GM21526 (cell line): ENCODE results near the gene RUNDC3A.
"Not testable (repeated sequence)": the region's sequence is repeated elsewhere in the genome, so short reads cannot be mapped to it uniquely, and the experiment has no call there.

Source experiments
- ATAC-seq: cut with Tn5 transposase; IDR thresholded peaks from one replicate; pipeline ENCODE4 v1.9.1; 2021; ENCODE audit warnings: moderate library complexity; ENCODE audit not compliant: unreplicated experiment, low FRiP score

RUNDC3A gene

DNA sequence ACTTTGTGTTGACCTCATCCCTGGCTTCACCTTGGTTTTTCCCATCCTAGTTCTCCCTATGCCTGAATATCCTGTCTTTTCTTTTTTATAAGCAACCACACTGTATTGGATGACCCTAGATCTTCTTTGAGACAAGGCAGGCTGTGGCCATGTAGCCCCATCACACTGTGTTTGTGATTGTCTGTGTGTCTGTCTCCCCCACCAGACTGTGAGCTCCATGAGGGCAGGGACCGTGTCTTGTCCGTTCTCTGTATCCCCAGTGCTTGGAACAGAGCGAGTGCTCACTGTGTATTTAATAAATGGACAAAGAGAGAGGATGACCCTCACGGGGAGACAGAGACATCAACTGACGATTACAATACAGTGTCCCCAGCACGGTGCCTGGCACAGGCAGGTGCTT is 9.1 kb downstream of the RUNDC3A start:
- ATAC-seq = no peak

DNA sequence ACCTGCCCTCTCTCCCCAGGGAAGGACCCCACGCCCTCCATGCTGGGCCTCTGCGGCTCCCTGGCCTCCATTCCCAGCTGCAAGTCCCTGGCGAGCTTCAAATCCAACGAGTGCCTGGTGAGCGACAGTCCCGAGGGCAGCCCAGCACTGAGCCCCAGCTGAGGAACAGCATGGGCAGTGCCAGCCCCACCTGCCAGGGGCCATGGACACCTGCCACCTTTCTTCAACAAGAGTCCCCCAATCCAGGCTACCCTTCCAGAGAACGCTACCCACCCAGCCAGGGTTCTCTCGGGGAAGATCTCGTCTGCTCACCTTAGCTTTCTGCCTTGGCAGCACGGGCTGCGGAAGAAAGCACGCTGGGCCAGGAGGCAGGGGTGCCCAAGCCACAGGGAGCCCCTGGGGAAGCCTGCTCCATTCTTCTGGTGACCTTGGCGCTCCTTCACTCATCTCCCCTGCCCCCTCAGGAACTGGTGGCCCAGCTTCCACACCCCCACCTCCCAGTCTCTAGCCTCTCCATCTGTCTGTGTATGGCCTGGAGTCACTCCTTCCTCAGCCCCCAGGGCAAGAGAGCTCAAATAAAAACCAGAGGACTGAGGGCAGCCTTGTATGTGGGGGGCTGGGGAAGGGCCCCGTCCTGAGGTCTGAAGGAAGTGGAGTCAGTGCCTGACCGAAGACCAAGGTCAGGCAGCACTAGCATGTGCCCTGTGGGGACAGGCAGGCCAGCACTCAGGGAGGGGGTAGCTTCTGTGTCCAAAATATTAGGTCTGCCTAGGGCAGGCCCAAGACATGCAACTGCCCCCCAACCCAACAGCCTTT is 9.9 kb downstream of the RUNDC3A start:
- ATAC-seq = no peak

DNA sequence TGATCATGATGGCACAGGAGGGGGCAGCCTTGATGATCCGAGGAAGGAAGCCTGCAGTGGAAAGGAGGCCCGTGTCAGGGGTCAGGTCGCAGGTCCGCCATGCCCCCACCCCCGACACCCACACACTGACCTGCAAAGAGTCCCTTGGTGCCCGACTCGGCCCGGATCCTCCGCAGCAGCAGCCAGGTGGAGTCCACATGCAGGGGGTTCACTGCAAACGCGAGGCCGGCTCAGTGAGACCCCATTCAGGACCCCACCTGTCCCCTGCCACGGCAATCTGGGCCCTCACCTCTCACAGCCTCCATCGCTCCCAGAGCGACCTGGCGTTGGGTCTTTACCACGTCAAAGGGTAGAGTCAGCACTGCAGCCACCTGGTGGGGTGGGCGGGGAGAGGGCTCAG is 11.7 kb downstream of the RUNDC3A start:
- ATAC-seq = no peak

GRCh38 chr17:44321246-44322120 is 13.1 kb downstream of the RUNDC3A start:
- ATAC-seq = no peak

DNA sequence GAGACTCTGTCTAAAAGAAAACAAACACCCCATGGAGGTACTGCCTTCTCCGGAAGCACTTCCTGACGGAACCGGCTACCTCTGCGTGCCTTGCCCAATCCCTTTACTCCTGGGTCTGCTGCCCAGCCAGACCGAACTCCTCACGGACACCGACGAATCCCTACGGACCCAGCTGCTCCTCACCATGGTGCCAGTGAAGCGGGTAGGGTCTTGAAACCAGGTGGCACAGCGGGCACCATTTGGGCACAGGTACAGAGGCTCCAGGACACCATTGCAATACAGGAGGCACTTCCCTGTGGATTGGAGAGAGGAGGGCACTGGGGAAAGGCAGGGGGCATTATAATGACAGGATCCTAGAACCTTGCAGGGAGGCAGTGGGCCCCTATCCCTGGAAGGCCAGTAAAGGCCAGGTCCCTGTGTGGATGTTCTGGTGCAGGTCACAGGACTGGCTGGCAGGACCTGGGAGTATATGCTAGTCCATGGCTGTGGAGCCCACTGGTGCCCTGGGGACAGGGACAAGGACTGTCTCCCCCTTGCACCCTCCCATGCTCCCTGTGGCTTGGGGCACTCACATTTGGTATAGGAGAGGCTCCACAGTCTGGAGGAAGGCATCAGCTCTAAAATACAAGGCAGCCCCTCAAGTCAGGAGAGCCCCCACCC is 14.0 kb downstream of the RUNDC3A start:
- ATAC-seq = no peak

DNA sequence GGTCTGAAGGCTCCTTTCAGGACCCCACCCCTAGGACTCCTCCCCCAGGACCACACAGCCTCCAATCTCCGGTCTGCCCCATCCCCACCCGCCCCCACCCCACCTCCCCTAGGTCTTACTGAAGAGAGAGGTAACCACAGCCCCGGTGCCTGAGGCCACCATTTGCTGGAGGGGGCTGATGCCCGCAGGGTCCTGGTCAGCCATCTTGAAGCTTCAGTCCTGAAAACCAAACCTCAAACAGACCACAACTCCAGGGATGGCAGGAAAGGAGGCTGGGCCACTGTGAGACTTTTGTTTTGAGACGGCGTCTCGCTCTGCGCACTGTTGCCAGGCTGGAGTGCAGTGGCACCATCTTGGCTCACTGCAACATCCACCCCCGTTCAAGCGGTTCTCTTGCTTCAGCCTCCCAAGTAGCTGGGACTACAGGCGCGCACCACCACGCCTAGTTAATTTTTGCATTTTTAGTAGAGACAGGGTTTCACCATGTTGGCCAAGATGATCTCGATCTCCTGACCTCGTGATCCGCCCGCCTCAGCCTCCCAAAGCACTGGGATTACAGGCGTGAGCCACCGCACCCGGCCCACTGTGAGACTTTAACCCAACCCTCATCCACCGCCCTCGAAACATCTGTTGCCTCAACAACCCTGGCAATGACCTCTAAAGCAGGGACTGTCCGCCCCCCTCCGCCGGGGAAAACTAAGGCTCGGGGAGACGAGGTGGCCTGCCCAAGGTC is 15.1 kb downstream of the RUNDC3A start:
- no peak for ATAC-seq

- ATAC-seq = peak; percentile 7
Observed at GRCh38 chr17:44324092-44324570, 15.7 kb downstream of the RUNDC3A start.

GRCh38 chr17:44324571-44325275 is 16.3 kb downstream of the RUNDC3A start, which contains the start of gene SLC25A39:
Gene SLC25A39, minus strand, starts transcription at chr17:44324823. Its CDS starts 1,261 bp downstream, at chr17:44323562.
- peak; percentile 47 for ATAC-seq

GRCh38 chr17:44326861-44327444 is 18.6 kb downstream of the RUNDC3A start:
- ATAC-seq = peak; percentile 49

DNA sequence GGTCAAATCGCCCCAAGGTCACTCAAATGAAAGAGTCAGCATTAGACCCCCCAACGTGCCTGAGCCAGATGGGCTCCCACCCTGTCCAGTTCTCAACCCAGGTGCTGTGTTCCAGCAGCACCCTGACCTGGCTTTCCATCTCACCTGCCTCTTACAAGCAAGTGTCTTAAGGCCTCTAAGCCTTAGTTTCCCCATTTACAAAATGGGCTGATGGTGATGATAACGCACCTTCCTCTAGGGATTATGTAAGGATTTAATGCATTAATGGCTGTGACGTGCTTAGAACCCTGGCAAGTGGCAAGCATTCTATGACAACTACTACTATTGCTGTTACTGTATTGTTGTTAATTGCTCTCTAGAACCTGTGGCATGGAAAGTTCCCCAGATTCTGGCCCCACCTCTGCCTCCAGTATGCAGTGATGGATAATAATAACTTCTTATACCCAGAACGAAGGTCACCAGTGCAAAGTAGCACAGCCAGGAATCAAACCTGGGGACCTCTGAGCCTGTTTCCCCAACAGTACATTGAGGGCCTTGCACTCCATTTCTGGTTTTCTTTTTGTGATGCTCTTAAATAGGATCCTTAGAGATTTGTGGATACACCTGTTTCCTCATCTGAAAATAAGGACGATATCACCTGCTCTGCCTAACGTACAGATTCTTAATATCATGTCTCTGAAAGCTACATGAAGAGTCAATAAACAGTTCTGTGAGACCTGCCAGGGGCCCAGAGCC is 19.5 kb downstream of the RUNDC3A start:
- ATAC-seq = no peak

GRCh38 chr17:44329516-44329915 is 21.1 kb downstream of the RUNDC3A start:
- ATAC-seq = not testable (repeated sequence)

DNA sequence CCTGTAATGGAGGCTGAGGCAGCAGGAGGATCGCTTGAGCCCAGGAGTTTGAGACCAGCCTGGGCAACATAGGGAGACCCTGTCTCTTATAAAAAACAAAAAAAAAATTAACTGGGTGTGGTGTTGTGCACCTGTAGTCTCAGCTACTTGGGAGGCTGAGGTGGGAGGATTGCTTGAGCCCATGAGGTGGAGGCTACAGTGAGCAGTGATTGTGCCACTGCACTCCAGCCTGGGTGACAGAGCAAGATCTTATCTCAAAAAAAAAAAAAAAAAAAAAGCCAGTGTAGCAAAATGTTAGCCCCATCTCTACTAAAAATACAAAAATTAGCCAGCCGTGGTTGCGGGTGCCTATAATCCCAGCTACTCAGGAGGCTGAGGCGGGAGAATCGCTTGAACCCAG is 21.9 kb downstream of the RUNDC3A start:
- not testable (repeated sequence) for ATAC-seq

DNA sequence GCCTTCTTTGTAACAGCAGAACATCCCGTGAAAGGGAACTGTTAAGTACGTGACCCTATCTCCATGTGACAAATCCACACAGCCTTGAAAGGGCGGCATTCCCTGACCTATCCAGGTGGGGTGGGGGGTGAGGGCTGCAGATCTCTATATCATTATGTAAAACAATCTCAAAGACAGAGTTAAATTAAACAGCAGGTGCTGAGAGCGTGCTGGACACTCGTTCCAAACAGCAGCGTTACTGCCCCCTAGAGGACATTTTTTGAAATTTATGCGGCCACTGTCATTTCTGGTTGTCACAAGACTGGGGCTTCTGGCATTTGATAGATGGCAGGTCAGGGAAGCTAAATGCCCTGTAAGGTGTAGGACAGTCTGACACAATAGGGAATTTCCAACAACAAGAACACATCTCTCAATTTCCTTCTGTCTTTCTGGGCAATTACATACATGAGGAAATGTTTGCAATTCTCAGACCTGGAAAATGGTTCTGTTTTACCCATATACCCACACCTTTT is 22.9 kb downstream of the RUNDC3A start:
- peak; percentile 35 for ATAC-seq

DNA sequence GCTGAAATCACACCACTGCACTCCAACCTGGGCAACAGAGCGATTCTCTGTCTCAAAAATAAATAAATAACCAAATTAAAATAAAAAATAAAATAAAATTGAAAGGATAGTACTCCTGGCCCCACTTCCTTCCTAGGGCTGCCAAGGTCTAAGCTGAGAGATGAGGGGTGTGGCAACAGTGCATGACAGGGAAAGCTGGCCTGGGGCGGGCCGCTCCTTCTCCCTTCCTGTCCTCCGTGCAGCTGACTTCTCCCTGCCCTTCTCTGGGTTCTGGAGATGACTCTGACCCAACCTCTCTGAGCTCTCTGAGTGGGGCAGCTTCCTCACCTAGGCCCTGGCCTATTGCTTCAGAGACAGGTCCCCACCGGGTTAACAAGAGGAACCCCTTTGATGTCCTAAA is 25.0 kb downstream of the RUNDC3A start:
- no peak for ATAC-seq

DNA sequence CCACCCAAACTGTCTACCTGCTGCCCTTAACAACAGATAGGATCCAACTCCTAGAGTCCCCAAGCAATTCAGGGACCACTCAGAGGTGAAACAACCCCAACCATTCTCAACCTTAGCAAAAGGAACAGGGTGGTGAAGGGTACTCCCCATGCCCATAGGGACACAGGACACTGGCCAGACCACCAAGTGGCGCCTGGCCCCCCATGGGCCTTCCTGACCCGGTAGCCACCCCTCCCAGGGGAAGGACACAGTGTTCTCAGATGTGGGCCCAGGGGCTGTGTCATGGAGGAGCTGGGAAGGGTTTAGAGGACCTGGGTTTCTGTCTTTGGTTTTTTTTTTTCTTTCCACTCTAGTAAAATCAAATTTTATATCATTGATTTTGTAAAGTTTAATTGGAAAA is 25.9 kb downstream of the RUNDC3A start:
- no peak for ATAC-seq

- ATAC-seq = no peak
Observed at GRCh38 chr17:44334727-44335126, 26.3 kb downstream of the RUNDC3A start.

DNA sequence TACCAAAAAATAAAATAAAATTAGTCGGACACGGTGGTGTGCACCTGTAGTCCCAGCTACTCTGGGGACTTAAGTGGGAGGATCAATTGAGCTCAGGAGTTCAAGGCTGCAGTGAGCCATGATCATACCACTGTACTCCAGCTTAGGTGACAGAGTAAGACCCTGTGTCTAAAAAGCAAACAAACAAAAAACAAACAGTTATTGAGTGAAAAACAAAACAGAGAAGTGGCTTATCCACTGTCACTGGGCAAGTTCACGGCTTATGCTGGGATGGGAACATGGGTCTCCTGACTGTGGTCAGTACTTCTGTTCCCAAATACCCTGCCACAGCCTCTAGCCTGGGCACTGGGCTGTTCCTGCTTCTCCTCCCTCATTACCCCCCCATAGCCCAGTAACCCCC is 27.2 kb downstream of the RUNDC3A start:
- no peak for ATAC-seq

- no peak for ATAC-seq
Observed at GRCh38 chr17:44335968-44336367, 27.6 kb downstream of the RUNDC3A start.
